HEK293 (cell line): ENCODE data around the gene SLC35E3.
"Not testable (repeated sequence)": the region's sequence is repeated elsewhere in the genome, so short reads cannot be mapped to it uniquely, and the experiment has no call there.

Experiments used
- KLF10 ChIP-seq: fragments of 450-650 bp; IDR thresholded peaks from 2 replicates; pipeline ENCODE4 v1.5.1; 2018; ENCODE audit warnings: missing biosample characterization, mild to moderate bottlenecking, missing genetic modification characterization
- SP2 ChIP-seq: fragments of 450-650 bp; formaldehyde crosslinking; IDR thresholded peaks from 2 replicates; pipeline ENCODE4 v1.5.1; 2016; ENCODE audit warnings: missing biosample characterization, missing genetic modification characterization
- YY1 ChIP-seq: fragments of 450-650 bp; formaldehyde crosslinking; IDR thresholded peaks from 2 replicates; pipeline ENCODE4 v1.5.1; 2018; ENCODE audit warnings: missing biosample characterization, missing genetic modification characterization
- ZBTB6 ChIP-seq: fragments of 450-650 bp; formaldehyde crosslinking; IDR thresholded peaks from 2 replicates; pipeline ENCODE4 v1.5.1; 2017; ENCODE audit warnings: missing biosample characterization, missing genetic modification characterization
- ZBTB7A ChIP-seq: fragments of 450-650 bp; formaldehyde crosslinking; IDR thresholded peaks from 2 replicates; pipeline ENCODE4 v1.5.1; 2016; ENCODE audit warnings: low read depth, missing biosample characterization, missing genetic modification characterization
- ZNF121 ChIP-seq: fragments of 450-650 bp; formaldehyde crosslinking; IDR thresholded peaks from 2 replicates; pipeline ENCODE4 v1.5.1; 2016; ENCODE audit warnings: missing biosample characterization, missing genetic modification characterization
- ZNF155 ChIP-seq: fragments of 450-650 bp; formaldehyde crosslinking; IDR thresholded peaks from 2 replicates; pipeline ENCODE4 v1.5.1; 2016; ENCODE audit warnings: missing biosample characterization, missing genetic modification characterization
- ZNF239 ChIP-seq: fragments of 450-650 bp; formaldehyde crosslinking; IDR thresholded peaks from 2 replicates; pipeline ENCODE4 v1.5.1; 2016; ENCODE audit warnings: missing biosample characterization, missing genetic modification characterization
- ZNF416 ChIP-seq: fragments of 450-650 bp; formaldehyde crosslinking; IDR thresholded peaks from 2 replicates; pipeline ENCODE4 v1.5.1; 2016; ENCODE audit warnings: missing biosample characterization, missing genetic modification characterization
- TF ChIP-seq, protein P1 (sequence below): fragments of 450-650 bp; formaldehyde crosslinking; IDR thresholded peaks from 2 replicates; pipeline ENCODE4 v1.5.1; 2016; ENCODE audit warnings: missing biosample characterization, missing genetic modification characterization

DNA sequence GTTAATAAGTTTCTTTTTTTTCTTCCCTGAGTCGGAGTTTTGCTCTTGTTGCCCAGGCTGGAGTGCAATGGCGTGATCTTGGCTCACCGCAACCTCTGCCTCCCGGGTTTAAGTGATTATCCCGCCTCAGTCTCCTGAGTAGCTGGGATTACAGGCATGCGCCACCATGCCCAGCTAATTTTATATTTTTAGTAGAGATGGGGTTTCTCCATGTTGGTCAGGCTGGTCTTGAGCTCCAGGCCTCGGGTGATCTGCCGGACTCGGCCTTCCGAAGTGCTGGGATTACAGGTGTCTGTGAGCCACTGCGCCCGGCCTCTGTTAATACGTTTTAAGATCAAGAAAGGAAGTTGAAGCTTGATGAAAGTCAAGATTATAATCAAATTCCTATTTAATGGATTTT, 73.5 kb downstream of the SLC35E3 start:
- TF ChIP-seq YY1; ZNF155 (tag by site-specific recombination); ZNF121 (tag by site-specific recombination); KLF10 (tag by site-specific recombination); SP2 (tag by site-specific recombination); ZBTB7A (tag by site-specific recombination); ZBTB6 (tag by site-specific recombination); ZNF239 (tag by site-specific recombination); ZNF416 (tag by site-specific recombination): not testable (repeated sequence)
- TF ChIP-seq, protein P1, sequence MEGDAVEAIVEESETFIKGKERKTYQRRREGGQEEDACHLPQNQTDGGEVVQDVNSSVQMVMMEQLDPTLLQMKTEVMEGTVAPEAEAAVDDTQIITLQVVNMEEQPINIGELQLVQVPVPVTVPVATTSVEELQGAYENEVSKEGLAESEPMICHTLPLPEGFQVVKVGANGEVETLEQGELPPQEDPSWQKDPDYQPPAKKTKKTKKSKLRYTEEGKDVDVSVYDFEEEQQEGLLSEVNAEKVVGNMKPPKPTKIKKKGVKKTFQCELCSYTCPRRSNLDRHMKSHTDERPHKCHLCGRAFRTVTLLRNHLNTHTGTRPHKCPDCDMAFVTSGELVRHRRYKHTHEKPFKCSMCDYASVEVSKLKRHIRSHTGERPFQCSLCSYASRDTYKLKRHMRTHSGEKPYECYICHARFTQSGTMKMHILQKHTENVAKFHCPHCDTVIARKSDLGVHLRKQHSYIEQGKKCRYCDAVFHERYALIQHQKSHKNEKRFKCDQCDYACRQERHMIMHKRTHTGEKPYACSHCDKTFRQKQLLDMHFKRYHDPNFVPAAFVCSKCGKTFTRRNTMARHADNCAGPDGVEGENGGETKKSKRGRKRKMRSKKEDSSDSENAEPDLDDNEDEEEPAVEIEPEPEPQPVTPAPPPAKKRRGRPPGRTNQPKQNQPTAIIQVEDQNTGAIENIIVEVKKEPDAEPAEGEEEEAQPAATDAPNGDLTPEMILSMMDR (tag by site-specific recombination): not testable (repeated sequence)
